WTC11 (cell line): ENCODE results near the gene SECTM1. TPM values are rescaled to one million over a fixed set of nuclear protein-coding genes. Genes with fewer than 3 reads are reported as not detected.

Experiments used
- ATAC-seq: fragments of 200-7000 bp; cut with Tn5 transposase; 2 replicates; pipeline ENCODE4 v1.10.0; 2021; ENCODE audit warnings: mild to moderate bottlenecking, moderate library complexity
- CTCF ChIA-PET: fragments of 300-600 bp; sonication (Branson Sonifier 250); formaldehyde crosslinking; loops from one replicate; lab custom pipeline; 2021; ENCODE audit warnings: antibody characterized with exemption; lab: Charles Lee
- POLR2A ChIA-PET: fragments of 350-600 bp; sonication (Branson Sonifier 250); formaldehyde crosslinking; loops from one replicate; lab custom pipeline; 2021; ENCODE audit warnings: antibody characterized with exemption; lab: Charles Lee
- DNase-seq: peaks from one replicate; pipeline ENCODE4 v3.0.0; 2021; ENCODE audit warnings: low spot score
- H3K27ac Mint-ChIP-seq: 2 replicates; pipeline ENCODE4 v1.8.0; 2021; ENCODE audit warnings: mixed read lengths
- H3K27me3 Mint-ChIP-seq: 2 replicates; pipeline ENCODE4 v1.8.0; 2021; ENCODE audit warnings: low read depth, mild to moderate bottlenecking, moderate library complexity, mixed read lengths
- H3K36me3 Mint-ChIP-seq: 2 replicates; pipeline ENCODE4 v1.8.0; 2021; ENCODE audit warnings: mixed read lengths
- H3K4me1 Mint-ChIP-seq: 2 replicates; pipeline ENCODE4 v1.8.0; 2022; ENCODE audit warnings: mixed read lengths
- H3K4me3 Mint-ChIP-seq: 2 replicates; pipeline ENCODE4 v1.8.0; 2021; ENCODE audit warnings: mild to moderate bottlenecking, moderate library complexity, mixed read lengths
- H3K9me3 Mint-ChIP-seq: 2 replicates; pipeline ENCODE4 v1.8.0; 2021; ENCODE audit warnings: mixed read lengths
- CREM ChIP-seq: sonication (generic); formaldehyde crosslinking; IDR thresholded peaks from 2 replicates; pipeline ENCODE4 v1.8.1; 2022; ENCODE audit warnings: mild to moderate bottlenecking, missing genetic modification reagents, moderate library complexity
- EMX1 ChIP-seq: fragments of 250-450 bp; sonication (Bioruptor Pico); IDR thresholded peaks from 2 replicates; pipeline ENCODE4 v1.8.0; 2021; ENCODE audit warnings: mild to moderate bottlenecking
- ERG ChIP-seq: fragments of 250-450 bp; sonication (Bioruptor Pico); IDR thresholded peaks from 2 replicates; pipeline ENCODE4 v1.8.0; 2021; ENCODE audit warnings: mild to moderate bottlenecking
- FOXK1 ChIP-seq: sonication (generic); formaldehyde crosslinking; IDR thresholded peaks from 2 replicates; pipeline ENCODE4 v1.8.0; 2022; ENCODE audit warnings: mild to moderate bottlenecking, moderate library complexity, missing genetic modification reagents
- IRF1 ChIP-seq: sonication (generic); formaldehyde crosslinking; IDR thresholded peaks from 2 replicates; pipeline ENCODE4 v1.8.0; 2023; ENCODE audit warnings: missing genetic modification reagents
- IRF2 ChIP-seq: sonication (generic); formaldehyde crosslinking; IDR thresholded peaks from 2 replicates; pipeline ENCODE4 v1.8.0; 2022; ENCODE audit warnings: low read depth, missing genetic modification reagents, borderline replicate concordance
- JUN ChIP-seq: sonication (generic); formaldehyde crosslinking; IDR thresholded peaks from 2 replicates; pipeline ENCODE4 v1.8.0; 2023; ENCODE audit warnings: mild to moderate bottlenecking, missing genetic modification reagents
- NFYB ChIP-seq: sonication (generic); formaldehyde crosslinking; conservative IDR thresholded peaks from 2 replicates; pipeline ENCODE4 v1.8.0; 2022; ENCODE audit warnings: low read depth, missing genetic modification reagents
- NR3C1 ChIP-seq: sonication (generic); formaldehyde crosslinking; conservative IDR thresholded peaks from 2 replicates; pipeline ENCODE4 v1.8.1; 2023; ENCODE audit warnings: low read depth, mild to moderate bottlenecking, missing genetic modification reagents
- OVOL2 ChIP-seq: fragments of 250-450 bp; sonication (Bioruptor Pico); IDR thresholded peaks from 2 replicates; pipeline ENCODE4 v1.9.0; 2021; ENCODE audit warnings: mild to moderate bottlenecking, borderline replicate concordance
- RORB ChIP-seq: fragments of 250-450 bp; sonication (Bioruptor Pico); IDR thresholded peaks from 2 replicates; pipeline ENCODE4 v1.9.0; 2021; ENCODE audit warnings: mild to moderate bottlenecking
- SMAD3 ChIP-seq: sonication (generic); formaldehyde crosslinking; IDR thresholded peaks from 2 replicates; pipeline ENCODE4 v1.8.0; 2022; ENCODE audit warnings: missing genetic modification reagents, mild to moderate bottlenecking, borderline replicate concordance
- SMAD4 ChIP-seq: sonication (generic); formaldehyde crosslinking; IDR thresholded peaks from 2 replicates; pipeline ENCODE4 v1.8.0; 2022; ENCODE audit warnings: mild to moderate bottlenecking, missing genetic modification reagents
- SP1 ChIP-seq: sonication (generic); formaldehyde crosslinking; conservative IDR thresholded peaks from 2 replicates; pipeline ENCODE4 v1.8.1; 2022; ENCODE audit warnings: missing genetic modification reagents
- STAT6 ChIP-seq: sonication (generic); formaldehyde crosslinking; conservative IDR thresholded peaks from 2 replicates; pipeline ENCODE4 v1.8.1; 2023; ENCODE audit warnings: mild to moderate bottlenecking, low read depth, missing genetic modification reagents, moderate library complexity
- TCF7 ChIP-seq: sonication (generic); formaldehyde crosslinking; IDR thresholded peaks from 2 replicates; pipeline ENCODE4 v1.8.0; 2022; ENCODE audit warnings: mild to moderate bottlenecking, low read depth, missing genetic modification reagents, moderate library complexity
- ZBTB21 ChIP-seq: sonication (generic); formaldehyde crosslinking; IDR thresholded peaks from 2 replicates; pipeline ENCODE4 v1.8.1; 2023; ENCODE audit warnings: mild to moderate bottlenecking, missing genetic modification reagents, borderline replicate concordance
- ZNF138 ChIP-seq: sonication (generic); formaldehyde crosslinking; conservative IDR thresholded peaks from 2 replicates; pipeline ENCODE4 v1.8.1; 2022; ENCODE audit warnings: mild to moderate bottlenecking, moderate library complexity, missing genetic modification reagents
- ZNF219 ChIP-seq: sonication (generic); formaldehyde crosslinking; IDR thresholded peaks from 2 replicates; pipeline ENCODE4 v1.8.0; 2023; ENCODE audit warnings: missing genetic modification reagents, mild to moderate bottlenecking, borderline replicate concordance
- ZNF671 ChIP-seq: fragments of 250-450 bp; sonication (Bioruptor Pico); IDR thresholded peaks from 2 replicates; pipeline ENCODE4 v1.8.0; 2021; ENCODE audit warnings: mild to moderate bottlenecking
- total RNA-seq: library from RNA; stranded (reverse); gene quantifications from 3 replicates; pipeline ENCODE4 v1.2.3, GENCODE V29; 2021
- TF ChIP-seq, protein P1 (sequence below): fragments of 200-600 bp; IDR thresholded peaks from 2 replicates; pipeline ENCODE4 v1.8.0; 2022; ENCODE audit warnings: antibody characterized with exemption
- TF ChIP-seq, protein P2 (sequence below): sonication (generic); formaldehyde crosslinking; IDR thresholded peaks from 2 replicates; pipeline ENCODE4 v1.8.1; 2023; ENCODE audit warnings: mild to moderate bottlenecking, missing genetic modification reagents, borderline replicate concordance

The SECTM1 gene
- total RNA-seq, 1 experiment from 2014 or later: 0.22 TPM

GRCh38 chr17:82367724-82368524 is 34.4 kb upstream of the SECTM1 start:
- Mint-ChIP-seq H3K4me3 (peak overlapping the region; percentile 42), H3K9me3 (peaks cover 5% of the 10 kb centered on the region)
- CTCF ChIA-PET: no interaction called here
- TF ChIP-seq FOXK1 (CRISPR knock-in tag) (no peak), OVOL2 (no peak), ZNF138 (CRISPR knock-in tag) (no peak), TCF7 (no peak), NFYB (peak; percentile 92), SP1 (CRISPR knock-in tag) (peak; percentile 47; the same call in 1 of the 2 replicates), RORB (CRISPR knock-in tag) (no peak), ZBTB21 (CRISPR knock-in tag) (no peak), IRF2 (CRISPR knock-in tag) (no peak)
- TF ChIP-seq, protein P1, sequence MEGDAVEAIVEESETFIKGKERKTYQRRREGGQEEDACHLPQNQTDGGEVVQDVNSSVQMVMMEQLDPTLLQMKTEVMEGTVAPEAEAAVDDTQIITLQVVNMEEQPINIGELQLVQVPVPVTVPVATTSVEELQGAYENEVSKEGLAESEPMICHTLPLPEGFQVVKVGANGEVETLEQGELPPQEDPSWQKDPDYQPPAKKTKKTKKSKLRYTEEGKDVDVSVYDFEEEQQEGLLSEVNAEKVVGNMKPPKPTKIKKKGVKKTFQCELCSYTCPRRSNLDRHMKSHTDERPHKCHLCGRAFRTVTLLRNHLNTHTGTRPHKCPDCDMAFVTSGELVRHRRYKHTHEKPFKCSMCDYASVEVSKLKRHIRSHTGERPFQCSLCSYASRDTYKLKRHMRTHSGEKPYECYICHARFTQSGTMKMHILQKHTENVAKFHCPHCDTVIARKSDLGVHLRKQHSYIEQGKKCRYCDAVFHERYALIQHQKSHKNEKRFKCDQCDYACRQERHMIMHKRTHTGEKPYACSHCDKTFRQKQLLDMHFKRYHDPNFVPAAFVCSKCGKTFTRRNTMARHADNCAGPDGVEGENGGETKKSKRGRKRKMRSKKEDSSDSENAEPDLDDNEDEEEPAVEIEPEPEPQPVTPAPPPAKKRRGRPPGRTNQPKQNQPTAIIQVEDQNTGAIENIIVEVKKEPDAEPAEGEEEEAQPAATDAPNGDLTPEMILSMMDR: no peak
- TF ChIP-seq, all 79 proteins: peak for 2
- peak overlapping the region; percentile 51 for H3K27ac Mint-ChIP-seq
- no peaks in the 10 kb centered on the region for H3K36me3 Mint-ChIP-seq
- POLR2A ChIA-PET: no interaction called here
- ATAC-seq: peak; percentile 91
- peak; percentile 50 for DNase-seq
- H3K27me3 Mint-ChIP-seq: peaks cover 43% of the 10 kb centered on the region
- peaks cover 5% of the 10 kb centered on the region for H3K4me1 Mint-ChIP-seq

GRCh38 chr17:82366749-82367148 is 33.2 kb upstream of the SECTM1 start:
- Mint-ChIP-seq H3K4me1 (peaks cover 5% of the 10 kb centered on the region), H3K9me3 (peaks cover 5% of the 10 kb centered on the region), H3K4me3 (no peak overlapping the region), H3K27ac (no peak overlapping the region), H3K36me3 (no peaks in the 10 kb centered on the region), H3K27me3 (peaks cover 38% of the 10 kb centered on the region)
- POLR2A ChIA-PET: no interaction called here
- no peak for ATAC-seq
- CTCF ChIA-PET: interaction anchor here (0.5 kb wide), 1 partner anchor 387 kb away, joined by 4 read pairs; no protein-coding TSS in a partner anchor
- no peak for DNase-seq
- TF ChIP-seq IRF1 (no peak), EMX1 (CRISPR knock-in tag) (no peak), STAT6 (CRISPR knock-in tag) (no peak), ERG (no peak), ZNF219 (CRISPR knock-in tag) (no peak), SP1 (CRISPR knock-in tag) (no peak), NR3C1 (no peak), CREM (CRISPR knock-in tag) (no peak), SMAD3 (CRISPR knock-in tag) (no peak), FOXK1 (CRISPR knock-in tag) (no peak), JUN (CRISPR knock-in tag) (no peak), ZNF671 (CRISPR knock-in tag) (no peak), SMAD4 (no peak)
- TF ChIP-seq, protein P2, sequence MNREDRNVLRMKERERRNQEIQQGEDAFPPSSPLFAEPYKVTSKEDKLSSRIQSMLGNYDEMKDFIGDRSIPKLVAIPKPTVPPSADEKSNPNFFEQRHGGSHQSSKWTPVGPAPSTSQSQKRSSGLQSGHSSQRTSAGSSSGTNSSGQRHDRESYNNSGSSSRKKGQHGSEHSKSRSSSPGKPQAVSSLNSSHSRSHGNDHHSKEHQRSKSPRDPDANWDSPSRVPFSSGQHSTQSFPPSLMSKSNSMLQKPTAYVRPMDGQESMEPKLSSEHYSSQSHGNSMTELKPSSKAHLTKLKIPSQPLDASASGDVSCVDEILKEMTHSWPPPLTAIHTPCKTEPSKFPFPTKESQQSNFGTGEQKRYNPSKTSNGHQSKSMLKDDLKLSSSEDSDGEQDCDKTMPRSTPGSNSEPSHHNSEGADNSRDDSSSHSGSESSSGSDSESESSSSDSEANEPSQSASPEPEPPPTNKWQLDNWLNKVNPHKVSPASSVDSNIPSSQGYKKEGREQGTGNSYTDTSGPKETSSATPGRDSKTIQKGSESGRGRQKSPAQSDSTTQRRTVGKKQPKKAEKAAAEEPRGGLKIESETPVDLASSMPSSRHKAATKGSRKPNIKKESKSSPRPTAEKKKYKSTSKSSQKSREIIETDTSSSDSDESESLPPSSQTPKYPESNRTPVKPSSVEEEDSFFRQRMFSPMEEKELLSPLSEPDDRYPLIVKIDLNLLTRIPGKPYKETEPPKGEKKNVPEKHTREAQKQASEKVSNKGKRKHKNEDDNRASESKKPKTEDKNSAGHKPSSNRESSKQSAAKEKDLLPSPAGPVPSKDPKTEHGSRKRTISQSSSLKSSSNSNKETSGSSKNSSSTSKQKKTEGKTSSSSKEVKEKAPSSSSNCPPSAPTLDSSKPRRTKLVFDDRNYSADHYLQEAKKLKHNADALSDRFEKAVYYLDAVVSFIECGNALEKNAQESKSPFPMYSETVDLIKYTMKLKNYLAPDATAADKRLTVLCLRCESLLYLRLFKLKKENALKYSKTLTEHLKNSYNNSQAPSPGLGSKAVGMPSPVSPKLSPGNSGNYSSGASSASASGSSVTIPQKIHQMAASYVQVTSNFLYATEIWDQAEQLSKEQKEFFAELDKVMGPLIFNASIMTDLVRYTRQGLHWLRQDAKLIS (CRISPR knock-in tag): no peak
- TF ChIP-seq, protein P1: no peak
